Osteocyte (in vitro differentiated cells): ENCODE data around the gene ZNF692. TPM values are rescaled to one million over a fixed set of nuclear protein-coding genes. Genes with fewer than 3 reads are reported as not detected.

Experiments used
- DNase-seq: peaks from one replicate; pipeline ENCODE4 v3.0.0; 2021; ENCODE audit warnings: mixed read lengths; ENCODE audit not compliant: unreplicated experiment; ENCODE audit errors: extremely low spot score
- H3K27ac Mint-ChIP-seq: one replicate; pipeline ENCODE4 v1.8.0; 2021; ENCODE audit warnings: mild to moderate bottlenecking, mixed read lengths; ENCODE audit not compliant: unreplicated experiment
- H3K27me3 Mint-ChIP-seq: one replicate; pipeline ENCODE4 v1.8.0; 2021; ENCODE audit warnings: mixed read lengths; ENCODE audit not compliant: unreplicated experiment
- H3K36me3 Mint-ChIP-seq: one replicate; pipeline ENCODE4 v1.8.0; 2021; ENCODE audit warnings: mixed read lengths; ENCODE audit not compliant: unreplicated experiment
- H3K4me1 Mint-ChIP-seq: one replicate; pipeline ENCODE4 v1.8.0; 2021; ENCODE audit warnings: mixed read lengths; ENCODE audit not compliant: unreplicated experiment
- H3K4me3 Mint-ChIP-seq: one replicate; pipeline ENCODE4 v1.8.0; 2021; ENCODE audit warnings: mild to moderate bottlenecking, moderate library complexity, mixed read lengths; ENCODE audit not compliant: unreplicated experiment
- H3K9me3 Mint-ChIP-seq: one replicate; pipeline ENCODE4 v1.8.0; 2021; ENCODE audit warnings: mixed read lengths; ENCODE audit not compliant: unreplicated experiment
- CTCF ChIP-seq: fragments of 200-600 bp; sonication (generic); IDR thresholded peaks from 2 replicates; pipeline ENCODE4 v1.5.0; 2021; ENCODE audit warnings: antibody characterized with exemption, mild to moderate bottlenecking, moderate library complexity
- total RNA-seq: library from RNA; stranded (reverse); gene quantifications from 2 replicates; pipeline ENCODE4 v1.2.1, GENCODE V29; 2021

The ZNF692 gene
- total RNA-seq, 1 donor from 2014 or later = 39.9 TPM

GRCh38 chr1:248825909-248826760, 32.8 kb downstream of the ZNF692 start, which contains the start of gene SH3BP5L:
TSS of gene SH3BP5L (minus strand) at chr1:248825915. CDS start at chr1:248824935, 980 bp downstream.
- Mint-ChIP-seq H3K27ac (peak within 1 kb of the TSS; percentile 99), H3K9me3 (no peaks in the 10 kb centered on the region), H3K4me3 (peak within 1 kb of the TSS; percentile 98), H3K36me3 (peaks cover 7% of the 10 kb centered on the region), H3K27me3 (peaks cover 2% of the 10 kb centered on the region), H3K4me1 (peaks cover 51% of the 10 kb centered on the region)
- DNase-seq = peak; percentile 95
- TF ChIP-seq CTCF = peak; percentile 72

GRCh38 chr1:248825573-248825908, 33.3 kb downstream of the ZNF692 start:
- peak overlapping the region; percentile 99 for H3K27ac Mint-ChIP-seq
- H3K27me3 Mint-ChIP-seq = no peaks in the 10 kb centered on the region
- peaks cover 52% of the 10 kb centered on the region for H3K4me1 Mint-ChIP-seq

DNA sequence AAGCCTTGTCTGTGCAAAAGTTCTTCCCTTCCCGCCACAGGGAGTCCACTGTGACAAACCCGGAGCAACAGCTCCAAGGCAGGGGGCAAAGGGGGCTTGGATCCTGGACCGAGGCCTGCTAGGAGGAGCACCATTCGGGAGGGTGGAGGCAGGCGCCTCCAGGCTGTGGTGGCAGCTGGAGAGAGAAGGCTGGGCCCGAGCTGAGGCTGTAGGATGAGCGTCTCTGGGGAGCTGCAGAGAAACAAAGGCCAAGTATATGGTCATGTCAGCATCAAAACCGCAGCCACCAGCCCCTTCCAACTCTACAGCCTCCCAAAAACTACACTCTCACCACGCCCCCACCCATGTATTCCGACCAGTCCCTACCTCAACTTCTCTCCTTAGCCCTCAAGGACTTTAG, 33.7 kb downstream of the ZNF692 start:
- H3K27ac Mint-ChIP-seq = peak overlapping the region; percentile 99
- H3K4me3 Mint-ChIP-seq = peak overlapping the region; percentile 98
- no peaks in the 10 kb centered on the region for H3K9me3 Mint-ChIP-seq
- no peaks in the 10 kb centered on the region for H3K27me3 Mint-ChIP-seq
- peaks cover 11% of the 10 kb centered on the region for H3K36me3 Mint-ChIP-seq
- DNase-seq = no peak
- no peak for TF ChIP-seq CTCF
- peaks cover 52% of the 10 kb centered on the region for H3K4me1 Mint-ChIP-seq

More at GRCh38 chr1:248825573-248825908, 33.3 kb downstream of the ZNF692 start:
- peak overlapping the region; percentile 98 for H3K4me3 Mint-ChIP-seq
- H3K9me3 Mint-ChIP-seq = no peaks in the 10 kb centered on the region
- no peak for TF ChIP-seq CTCF
- DNase-seq = no peak
- H3K36me3 Mint-ChIP-seq = peaks cover 7% of the 10 kb centered on the region

DNA sequence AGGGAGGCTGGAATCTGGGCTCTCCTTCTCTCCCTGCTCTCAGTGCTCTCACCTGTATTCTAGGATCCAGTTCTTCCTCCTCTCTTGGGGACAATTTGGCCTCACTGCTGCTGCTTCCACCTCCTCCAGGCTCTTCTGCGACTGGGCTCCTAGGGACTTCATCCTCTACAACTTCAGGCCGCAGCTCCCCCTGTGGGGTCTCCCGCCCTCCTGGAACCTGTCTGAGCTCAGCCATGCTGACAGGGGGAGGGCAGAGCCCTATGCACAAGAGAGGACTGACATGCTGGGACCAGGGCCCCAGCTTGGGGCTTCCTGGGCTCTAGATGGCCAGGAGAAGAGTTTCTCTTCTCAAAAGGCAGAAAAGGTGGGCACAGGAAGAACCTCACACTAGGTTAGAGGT, 34.2 kb downstream of the ZNF692 start:
- Mint-ChIP-seq H3K4me3 (peak overlapping the region; percentile 98), H3K27ac (peak overlapping the region; percentile 27), H3K9me3 (no peaks in the 10 kb centered on the region), H3K4me1 (peaks cover 54% of the 10 kb centered on the region), H3K27me3 (no peaks in the 10 kb centered on the region), H3K36me3 (peaks cover 13% of the 10 kb centered on the region)
- DNase-seq = no peak
- TF ChIP-seq CTCF = no peak

GRCh38 chr1:248824301-248824700, 34.6 kb downstream of the ZNF692 start:
- Mint-ChIP-seq H3K27me3 (no peaks in the 10 kb centered on the region), H3K36me3 (peaks cover 13% of the 10 kb centered on the region), H3K4me1 (peaks cover 54% of the 10 kb centered on the region), H3K27ac (peak overlapping the region; percentile 27), H3K4me3 (peak overlapping the region; percentile 98), H3K9me3 (no peaks in the 10 kb centered on the region)
- no peak for TF ChIP-seq CTCF
- no peak for DNase-seq
